Upper lobe of right lung (tissue), 1 donor: ENCODE measurements around the gene VAPB. TPM values are rescaled to one million over a fixed set of nuclear protein-coding genes. Genes with fewer than 3 reads are reported as not detected.
"Not testable (repeated sequence)": the region's sequence is repeated elsewhere in the genome, so short reads cannot be mapped to it uniquely, and the experiment has no call there.

Experiments
- ATAC-seq: fragments of 200-7000 bp; cut with Tn5 transposase; one replicate; pipeline ENCODE4 v1.9.1; 2020; ENCODE audit warnings: mild to moderate bottlenecking, moderate library complexity
- DNase-seq: peaks from one replicate; pipeline ENCODE4 v3.0.0-alpha.2; 2020
- H3K27ac ChIP-seq: fragments of 200-600 bp; one replicate; pipeline ENCODE4 v1.8.0; 2022
- H3K27me3 ChIP-seq: fragments of 200-600 bp; one replicate; pipeline ENCODE4 v1.8.0; 2022; ENCODE audit warnings: mild to moderate bottlenecking
- H3K36me3 ChIP-seq: fragments of 200-600 bp; one replicate; pipeline ENCODE4 v1.8.0; 2022
- H3K4me1 ChIP-seq: fragments of 200-600 bp; one replicate; pipeline ENCODE4 v1.8.0; 2022
- H3K4me3 ChIP-seq: fragments of 200-600 bp; one replicate; pipeline ENCODE4 v1.8.0; 2022; ENCODE audit warnings: mild to moderate bottlenecking
- H3K9me3 ChIP-seq: fragments of 200-600 bp; one replicate; pipeline ENCODE4 v1.8.0; 2022
- CTCF ChIP-seq: fragments of 200-600 bp; IDR thresholded peaks from one replicate; pipeline ENCODE4 v1.8.0; 2022; ENCODE audit warnings: antibody characterized with exemption
- intact Hi-C: fragments of 100-400 bp; cut with DNase I; formaldehyde crosslinking; loops from one replicate; pipeline ENCODE4 v1.11.0; 2022
- total RNA-seq: library from RNA; stranded (reverse); fragmentation: NEBNext Ultra II Directional; extraction: Animal tissue kit (Norgen Biotek cat#: 25700); gene quantifications from one replicate; pipeline ENCODE4 v1.2.1, GENCODE V29; 2021
- donor health status: DM: no; HTN: yes; CAD: no; lungs with severe emphysema.

The VAPB gene
- total RNA-seq, 1 donor from 2014 or later: 47.8 TPM

GRCh38 chr20:58408603-58409246 is 19.7 kb downstream of the VAPB start:
- ATAC-seq (peak; percentile 24), DNase-seq (no peak)
- no peak for TF ChIP-seq CTCF
- Histone ChIP-seq H3K36me3 (no peaks in the 10 kb centered on the region), H3K4me1 (peaks cover 38% of the 10 kb centered on the region), H3K9me3 (no peaks in the 10 kb centered on the region), H3K4me3 (no peak overlapping the region), H3K27me3 (no peaks in the 10 kb centered on the region), H3K27ac (no peak overlapping the region)
- intact Hi-C loops: no loop called here

- H3K9me3 ChIP-seq, H3K36me3 ChIP-seq, H3K27me3 ChIP-seq, ATAC-seq, DNase-seq, H3K27ac ChIP-seq, H3K4me3 ChIP-seq, intact Hi-C loops: not testable (repeated sequence)
- H3K4me1 ChIP-seq: peaks cover 24% of the 10 kb centered on the region
These were observed 25.2 kb downstream of the VAPB start for GRCh38 chr20:58414216-58414615.

GRCh38 chr20:58414786-58415185 is 25.8 kb downstream of the VAPB start:
- ATAC-seq, H3K27ac ChIP-seq, H3K9me3 ChIP-seq, DNase-seq, H3K27me3 ChIP-seq, intact Hi-C loops, H3K4me3 ChIP-seq: not testable (repeated sequence)
- peaks cover 19% of the 10 kb centered on the region for H3K4me1 ChIP-seq
- H3K36me3 ChIP-seq: peaks cover 14% of the 10 kb centered on the region

- Histone ChIP-seq H3K27me3 (no peaks in the 10 kb centered on the region), H3K4me3 (no peak overlapping the region), H3K27ac (no peak overlapping the region), H3K36me3 (peaks cover 14% of the 10 kb centered on the region), H3K9me3 (no peaks in the 10 kb centered on the region), H3K4me1 (peaks cover 19% of the 10 kb centered on the region)
- DNase-seq: no peak
- ATAC-seq: no peak
- TF ChIP-seq CTCF: no peak
- intact Hi-C loops: no loop called here
These were observed 27.0 kb downstream of the VAPB start for GRCh38 chr20:58416057-58416456.

- H3K4me3 ChIP-seq: no peak overlapping the region
- TF ChIP-seq CTCF: no peak
- no peak overlapping the region for H3K27ac ChIP-seq
- H3K4me1 ChIP-seq: peaks cover 19% of the 10 kb centered on the region
- no peaks in the 10 kb centered on the region for H3K9me3 ChIP-seq
- intact Hi-C loops: no loop called here
- ATAC-seq: no peak
- H3K27me3 ChIP-seq: no peaks in the 10 kb centered on the region
- H3K36me3 ChIP-seq: peaks cover 17% of the 10 kb centered on the region
- no peak for DNase-seq
These were observed 27.8 kb downstream of the VAPB start for GRCh38 chr20:58416835-58417234.

- Histone ChIP-seq H3K27me3 (no peaks in the 10 kb centered on the region), H3K36me3 (peaks cover 19% of the 10 kb centered on the region), H3K4me3 (no peak overlapping the region), H3K9me3 (no peaks in the 10 kb centered on the region), H3K27ac (no peak overlapping the region), H3K4me1 (peaks cover 19% of the 10 kb centered on the region)
- TF ChIP-seq CTCF: no peak
- no peak for ATAC-seq
- intact Hi-C loops: no loop called here
- DNase-seq: no peak
These were observed 28.4 kb downstream of the VAPB start for GRCh38 chr20:58417438-58417837.
